H1 (cell line): ENCODE results near the gene PRRC1. TPM values are rescaled to one million over a fixed set of nuclear protein-coding genes. Genes with fewer than 3 reads are reported as not detected.

Experiments used
- CTCF ChIA-PET: fragments of 300-600 bp; sonication (Branson Sonifier 250); formaldehyde crosslinking; loops from one replicate; lab custom pipeline; 2021; ENCODE audit not compliant: partially characterized antibody; lab: Charles Lee
- POLR2A ChIA-PET: fragments of 300-600 bp; sonication (Branson Sonifier 250); formaldehyde crosslinking; loops from one replicate; lab custom pipeline; 2021; ENCODE audit warnings: inconsistent platforms; ENCODE audit not compliant: partially characterized antibody; lab: Charles Lee
- DNase-seq, 2 experiments: peaks; one replicate each; pipeline versions ENCODE4 v3.0.0 to v3.0.0-alpha.2; 2010 to 2022; ENCODE audit warnings: low spot score in 2 of 2, low read depth in 1 of 2, mixed read lengths in 1 of 2
- FAIRE-seq: peaks from 2 replicates; lab custom pipeline; 2011; peaks lifted over from hg19 to GRCh38; lab: Jason Lieb, UNC
- H2AFZ ChIP-seq: 2 replicates; pipeline ENCODE4 v1.8.1; 2012; ENCODE audit warnings: low read length, inconsistent platforms
- H2AK5ac ChIP-seq: 2 replicates; pipeline ENCODE4 v1.6.1; 2013; ENCODE audit warnings: low read depth, low read length
- H2BK120ac ChIP-seq: replicated peaks from 2 replicates; pipeline ENCODE3; 2013; ENCODE audit warnings: low read depth, low read length, inconsistent platforms
- H2BK12ac ChIP-seq: 2 replicates; pipeline ENCODE4 v1.6.1; 2013; ENCODE audit warnings: low read depth, low read length
- H2BK15ac ChIP-seq: 2 replicates; pipeline ENCODE4 v1.6.1; 2013; ENCODE audit warnings: low read length
- H2BK20ac ChIP-seq: 2 replicates; pipeline ENCODE4 v1.6.1; 2013; ENCODE audit warnings: low read length
- H2BK5ac ChIP-seq: 2 replicates; pipeline ENCODE4 v1.6.1; 2013; ENCODE audit warnings: low read depth, low read length
- H3K14ac ChIP-seq: 2 replicates; pipeline ENCODE4 v1.6.1; 2013; ENCODE audit warnings: inconsistent platforms; ENCODE audit not compliant: insufficient read length
- H3K18ac ChIP-seq: 2 replicates; pipeline ENCODE4 v1.6.1; 2013; ENCODE audit warnings: low read length; ENCODE audit errors: extremely low read depth
- H3K23ac ChIP-seq: 2 replicates; pipeline ENCODE4 v1.6.1; 2013; ENCODE audit warnings: inconsistent platforms; ENCODE audit not compliant: insufficient read length
- H3K23me2 ChIP-seq: 2 replicates; pipeline ENCODE4 v1.6.1; 2013; ENCODE audit warnings: low read depth, low read length
- H3K27ac ChIP-seq: 2 replicates; pipeline ENCODE4 v1.6.1; 2011; ENCODE audit warnings: low read depth, low read length, inconsistent platforms
- H3K27me3 ChIP-seq, 4 experiments: replicated peaks in 1 of 4; 1 replicate in 1 of 4; 2 replicates in 3 of 4; pipeline versions ENCODE4 v1.6.1 to v1.8.1; 2011 to 2013; ENCODE audit warnings: low read length in 3 of 4, mild to moderate bottlenecking in 3 of 4, inconsistent platforms in 2 of 4, mixed read lengths in 2 of 4, moderate library complexity in 1 of 4; ENCODE audit not compliant: control insufficient read depth in 3 of 4, insufficient read depth in 3 of 4; ENCODE audit errors: extremely low read depth in 1 of 4
- H3K36me3 ChIP-seq, 4 experiments: 2 replicates each; pipeline versions ENCODE4 v1.6.1 to v1.8.1; 2011 to 2013; ENCODE audit warnings: mild to moderate bottlenecking in 4 of 4, low read length in 3 of 4, moderate library complexity in 2 of 4, control low read depth in 1 of 4, inconsistent platforms in 1 of 4; ENCODE audit not compliant: insufficient read depth in 4 of 4, control insufficient read depth in 2 of 4
- H3K4ac ChIP-seq: replicated peaks from 2 replicates; pipeline ENCODE3; 2013; ENCODE audit warnings: low read length, low read depth, mixed read lengths, inconsistent platforms; ENCODE audit not compliant: insufficient read length
- H3K4me1 ChIP-seq, 4 experiments: replicated peaks in 1 of 4; 1 replicate in 1 of 4; 2 replicates in 3 of 4; pipeline versions ENCODE4 v1.6.1 to v1.8.1; 2011 to 2013; ENCODE audit warnings: low read length in 3 of 4, inconsistent platforms in 2 of 4, mixed read lengths in 1 of 4; ENCODE audit not compliant: insufficient read depth in 4 of 4, control insufficient read depth in 3 of 4
- H3K4me2 ChIP-seq, 2 experiments: 2 replicates each; pipeline versions ENCODE4 v1.6.1 to v1.8.1; 2011 to 2013; ENCODE audit warnings: low read depth in 2 of 2, low read length in 2 of 2, control low read depth in 1 of 2, inconsistent platforms in 1 of 2, mild to moderate bottlenecking in 1 of 2; ENCODE audit not compliant: insufficient read depth in 1 of 2
- H3K4me3 ChIP-seq, 4 experiments: fragments of 200-600, 300-600 bp in 1 of 4; sonication (generic), shearing (Covaris generic), sonication (Bioruptor Twin) in 1 of 4; 2 replicates each; pipeline versions ENCODE4 v1.5.1 to v1.8.1; 2011 to 2016; ENCODE audit warnings: low read length in 4 of 4, low read depth in 3 of 4, control low read depth in 2 of 4, inconsistent platforms in 2 of 4, mild to moderate bottlenecking in 2 of 4, mixed read lengths in 1 of 4, moderate library complexity in 1 of 4; ENCODE audit not compliant: insufficient read depth in 2 of 4; ENCODE audit errors: extremely low read depth in 1 of 4
- H3K56ac ChIP-seq: replicated peaks from 2 replicates; pipeline ENCODE3; 2013; ENCODE audit warnings: low read depth, mild to moderate bottlenecking, mixed read lengths, low read length, inconsistent platforms; ENCODE audit not compliant: insufficient read length
- H3K79me1 ChIP-seq: 2 replicates; pipeline ENCODE4 v1.6.1; 2013; ENCODE audit warnings: low read depth, low read length, control low read depth
- H3K79me2 ChIP-seq, 2 experiments: 2 replicates each; pipeline versions ENCODE4 v1.6.1 to v1.8.1; 2012 to 2013; ENCODE audit warnings: low read length in 2 of 2, mild to moderate bottlenecking in 2 of 2, inconsistent platforms in 1 of 2; ENCODE audit not compliant: insufficient read depth in 2 of 2, control insufficient read depth in 1 of 2
- H3K9ac ChIP-seq, 4 experiments: replicated peaks in 1 of 4; 1 replicate in 1 of 4; 2 replicates in 3 of 4; pipeline versions ENCODE4 v1.6.1 to v1.8.1; 2011 to 2013; ENCODE audit warnings: low read depth in 3 of 4, low read length in 3 of 4, control low read depth in 2 of 4, mild to moderate bottlenecking in 2 of 4, moderate library complexity in 2 of 4, inconsistent platforms in 1 of 4; ENCODE audit errors: extremely low read depth in 1 of 4
- H3K9me3 ChIP-seq, 2 experiments: 2 replicates each; pipeline versions ENCODE4 v1.6.1 to v1.8.1; 2012 to 2013; ENCODE audit warnings: mild to moderate bottlenecking in 2 of 2, moderate library complexity in 2 of 2, control low read depth in 1 of 2, inconsistent platforms in 1 of 2, low read depth in 1 of 2, low read length in 1 of 2, mixed read lengths in 1 of 2; ENCODE audit not compliant: insufficient read depth in 2 of 2
- H4K20me1 ChIP-seq, 2 experiments: replicated peaks in 1 of 2; 2 replicates each; pipeline versions ENCODE3 to v1.8.1; 2011 to 2013; ENCODE audit warnings: inconsistent platforms in 2 of 2, low read length in 2 of 2, mild to moderate bottlenecking in 1 of 2; ENCODE audit not compliant: insufficient read depth in 2 of 2, control insufficient read depth in 1 of 2
- H4K5ac ChIP-seq: 2 replicates; pipeline ENCODE4 v1.6.1; 2013; ENCODE audit warnings: low read length, low read depth, mixed read lengths, inconsistent platforms; ENCODE audit not compliant: insufficient read length
- H4K8ac ChIP-seq: 2 replicates; pipeline ENCODE4 v1.8.0; 2013; ENCODE audit warnings: mild to moderate bottlenecking, moderate library complexity, low read length, inconsistent platforms; ENCODE audit not compliant: insufficient read depth; ENCODE audit errors: extremely low read depth
- H4K91ac ChIP-seq: replicated peaks from 2 replicates; pipeline ENCODE3; 2013; ENCODE audit warnings: low read length, mixed read lengths, inconsistent platforms; ENCODE audit not compliant: insufficient read length
- RNF2 ChIP-seq: fragments of 200-900, 300-1000 bp; sonication (generic); IDR thresholded peaks from 2 replicates; pipeline ENCODE4 v1.7.1; 2016; ENCODE audit warnings: borderline replicate concordance, low read depth, mild to moderate bottlenecking, antibody characterized with exemption, low read length; ENCODE audit not compliant: poor library complexity, severe bottlenecking; ENCODE audit errors: missing control alignments
- WGBS, 2 experiments: shearing (Covaris generic) in 1 of 2; methylation state at CpG; one replicate each; pipeline versions ENCODE4 v1.1.6 to v1.1.7; 2013 to 2015; ENCODE audit warnings: low lambda C conversion rate in 2 of 2, mixed read lengths in 2 of 2, inconsistent platforms in 1 of 2, low coverage in 1 of 2, missing lambda C conversion rate in 1 of 2; ENCODE audit not compliant: insufficient replicate concordance in 2 of 2, insufficient coverage in 1 of 2, insufficient read length in 1 of 2; ENCODE audit errors: extremely low coverage in 1 of 2, missing lambda C conversion rate in 1 of 2; 5-methylcytosine and 5-hydroxymethylcytosine counted together
- polyA plus RNA-seq, 7 experiments: library from polyadenylated mRNA; depleted of rRNA in 3 of 7; stranded (reverse) in 5 of 7; unstranded in 2 of 7; fragments of >200 nt in 5 of 7; fragments of 200-250 nt in 2 of 7; gene quantifications; 1 replicate in 5 of 7; 2 replicates in 1 of 7; 4 replicates in 1 of 7; pipeline versions ENCODE4 v1.2.1 to v1.2.3, GENCODE V29; 2011 to 2013; ENCODE audit warnings: missing spikeins in 2 of 7, mixed read lengths in 2 of 7
- total RNA-seq: library from RNA; stranded (reverse); fragmentation: NEBNext Ultra II Directional; extraction: Animal tissue kit (Norgen Biotek cat#: 25700); gene quantifications from 2 replicates; pipeline ENCODE4 v1.2.1, GENCODE V29; 2021

PRRC1 gene
- total and polyA plus RNA-seq, 2 of the 8 experiments (the other 6 are each of a cell fraction or from before 2014, with no cell fraction given), result 54.6 to 78.6 TPM

DNA sequence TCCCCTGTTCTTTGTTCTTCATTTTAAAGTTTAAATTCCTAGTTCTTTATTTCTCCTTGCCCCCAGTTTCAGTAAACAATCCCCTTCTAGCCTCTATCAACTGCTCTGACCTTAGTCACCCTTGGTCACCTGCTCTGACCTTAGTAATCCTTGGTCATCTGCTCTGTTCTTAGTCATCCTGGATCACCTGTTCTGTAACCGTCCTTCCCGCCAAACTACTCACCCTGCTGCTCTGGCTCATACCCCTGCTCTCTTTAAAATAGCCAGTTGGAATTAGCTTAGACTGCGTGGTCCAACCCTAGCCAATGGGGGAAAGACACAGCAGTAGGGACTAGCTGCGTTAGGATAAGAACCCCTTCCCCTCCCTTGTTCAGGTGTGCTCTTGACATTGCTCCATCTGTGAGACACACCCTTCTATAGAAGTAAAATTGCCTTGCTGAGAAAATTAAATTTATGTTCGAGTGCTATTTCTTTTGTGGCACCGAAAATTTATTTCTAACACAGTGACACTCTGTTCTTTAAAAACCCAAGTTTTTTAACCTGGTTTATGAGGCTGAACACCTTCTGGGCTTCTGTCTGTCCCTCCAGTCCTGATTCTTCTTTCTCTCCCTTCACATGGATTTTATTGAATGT is 3.8 kb downstream of the PRRC1 start:
- Histone ChIP-seq H2BK20ac (no peak overlapping the region), H3K4me1 (peaks cover 0 to 3% (median 1%) of the 10 kb centered on the region in 4 experiments; a peak in 2 of 7 replicates), H3K4me2 (no peak overlapping the region), H4K20me1 (peaks cover 6 to 9% of the 10 kb centered on the region in 2 experiments), H2AK5ac (no peak overlapping the region), H3K4me3 (no peak overlapping the region), H3K9me3 (no peaks in the 10 kb centered on the region), H3K23ac (no peak overlapping the region), H3K18ac (no peak overlapping the region), H4K91ac (no peak overlapping the region), H3K56ac (no peak overlapping the region), H3K27me3 (no peaks in the 10 kb centered on the region), H3K79me2 (peaks cover 19 to 65% of the 10 kb centered on the region in 2 experiments), H2BK15ac (no peak overlapping the region), H3K9ac (peak overlapping the region in 1 of 4 experiments; percentile 41; a peak in 1 of 7 replicates), H3K4ac (no peak overlapping the region), H2BK12ac (no peak overlapping the region), H2AFZ (no peak overlapping the region), H3K79me1 (no peaks in the 10 kb centered on the region), H3K14ac (no peak overlapping the region), H4K5ac (no peak overlapping the region), H2BK5ac (no peak overlapping the region), H4K8ac (no peak overlapping the region), H3K36me3 (peaks cover 9 to 48% (median 20%) of the 10 kb centered on the region in 4 experiments), H2BK120ac (no peak overlapping the region), H3K27ac (no peak overlapping the region), H3K23me2 (peaks cover 5% of the 10 kb centered on the region)
- FAIRE-seq (no peak), DNase-seq (no peak)
- ChIA-PET CTCF (interaction anchor here (0.9 to 2.0 kb wide), 2 partner anchors 16 to 113 kb away, joined by 3 to 7 read pairs; no protein-coding TSS in a partner anchor), POLR2A (interaction anchor here (1.2 kb wide), 1 partner anchor 11 kb away, joined by 3 read pairs; no protein-coding TSS in a partner anchor)
- WGBS, 2 experiments, result 85% methylated on average over 6 of the region's 6 CpGs; no CpG with 5 or more reads in 1 of the 2 experiments
- no peak for TF ChIP-seq RNF2
